H9 (cell line): ENCODE data around the gene SCP2D1. TPM values are rescaled to one million over a fixed set of nuclear protein-coding genes. Genes with fewer than 3 reads are reported as not detected.

ENCODE experiments used
- DNase-seq: peaks from one replicate; pipeline ENCODE4 v3.0.0-alpha.2; 2017
- H2AFZ ChIP-seq: one replicate; pipeline ENCODE4 v1.6.1; 2013; ENCODE audit warnings: mild to moderate bottlenecking, low read length, control low read depth, moderate library complexity
- H2AK5ac ChIP-seq: 2 replicates; pipeline ENCODE4 v1.6.1; 2013; ENCODE audit warnings: low read length, control low read depth, mixed read lengths; ENCODE audit not compliant: insufficient read length
- H2BK120ac ChIP-seq: one replicate; pipeline ENCODE4 v1.6.1; 2013; ENCODE audit warnings: low read depth, mild to moderate bottlenecking, low read length, control low read depth, inconsistent platforms; ENCODE audit not compliant: poor library complexity, severe bottlenecking
- H2BK12ac ChIP-seq: 2 replicates; pipeline ENCODE4 v1.6.1; 2013; ENCODE audit warnings: low read length, control low read depth, mixed read lengths, low read depth; ENCODE audit not compliant: insufficient read length
- H2BK15ac ChIP-seq: 2 replicates; pipeline ENCODE4 v1.6.1; 2013; ENCODE audit warnings: low read depth, low read length, control low read depth
- H2BK20ac ChIP-seq: one replicate; pipeline ENCODE4 v1.6.1; 2013; ENCODE audit warnings: low read depth, mild to moderate bottlenecking, low read length, control low read depth, inconsistent platforms; ENCODE audit not compliant: poor library complexity, severe bottlenecking
- H2BK5ac ChIP-seq: 2 replicates; pipeline ENCODE4 v1.6.1; 2013; ENCODE audit warnings: low read length, control low read depth, mixed read lengths; ENCODE audit not compliant: insufficient read length
- H3K14ac ChIP-seq: 2 replicates; pipeline ENCODE4 v1.6.1; 2013; ENCODE audit warnings: low read length, control low read depth; ENCODE audit not compliant: insufficient read depth
- H3K18ac ChIP-seq: 2 replicates; pipeline ENCODE4 v1.6.1; 2013; ENCODE audit warnings: low read depth, mild to moderate bottlenecking, mixed read lengths, low read length, control low read depth; ENCODE audit not compliant: insufficient read length
- H3K23ac ChIP-seq: 2 replicates; pipeline ENCODE4 v1.6.1; 2013; ENCODE audit warnings: low read length, control low read depth, mixed read lengths, low read depth; ENCODE audit not compliant: insufficient read length
- H3K23me2 ChIP-seq: 2 replicates; pipeline ENCODE4 v1.6.1; 2013; ENCODE audit warnings: low read depth, mild to moderate bottlenecking, mixed read lengths, low read length, control low read depth; ENCODE audit not compliant: insufficient read length, poor library complexity, severe bottlenecking
- H3K27ac ChIP-seq: 2 replicates; pipeline ENCODE4 v1.5.1; 2013; ENCODE audit warnings: low read length, control low read depth, mixed read lengths, low read depth; ENCODE audit not compliant: insufficient read length
- H3K27me3 ChIP-seq: 2 replicates; pipeline ENCODE4 v1.6.1; 2013; ENCODE audit warnings: low read length, control low read depth, inconsistent platforms; ENCODE audit not compliant: insufficient read depth
- H3K4ac ChIP-seq: 2 replicates; pipeline ENCODE4 v1.6.1; 2013; ENCODE audit warnings: low read depth, mild to moderate bottlenecking, control low read depth, inconsistent platforms, low read length, moderate library complexity
- H3K4me1 ChIP-seq: 2 replicates; pipeline ENCODE4 v1.6.1; 2013; ENCODE audit warnings: low read length, control low read depth, inconsistent platforms; ENCODE audit not compliant: insufficient read depth
- H3K4me2 ChIP-seq: 2 replicates; pipeline ENCODE4 v1.6.1; 2013; ENCODE audit warnings: low read length, control low read depth, mixed read lengths; ENCODE audit not compliant: insufficient read length, insufficient read depth
- H3K56ac ChIP-seq: 2 replicates; pipeline ENCODE4 v1.6.1; 2013; ENCODE audit warnings: low read depth, mild to moderate bottlenecking, mixed read lengths, low read length, control low read depth; ENCODE audit not compliant: insufficient read length
- H3K79me1 ChIP-seq: 2 replicates; pipeline ENCODE4 v1.6.1; 2013; ENCODE audit warnings: low read depth, mild to moderate bottlenecking, moderate library complexity, low read length, control low read depth, inconsistent platforms; ENCODE audit not compliant: insufficient read depth, poor library complexity, severe bottlenecking
- H3K79me2 ChIP-seq: 2 replicates; pipeline ENCODE4 v1.6.1; 2013; ENCODE audit warnings: low read length, control low read depth, inconsistent platforms; ENCODE audit not compliant: insufficient read depth
- H3K9ac ChIP-seq: 2 replicates; pipeline ENCODE4 v1.6.1; 2013; ENCODE audit warnings: low read length, control low read depth, mixed read lengths; ENCODE audit not compliant: insufficient read length; ENCODE audit errors: extremely low read depth
- H3K9me3 ChIP-seq: one replicate; pipeline ENCODE4 v1.6.1; 2013; ENCODE audit warnings: low read depth, low read length, inconsistent platforms; ENCODE audit not compliant: control insufficient read depth
- H3T11ph ChIP-seq: one replicate; pipeline ENCODE4 v1.6.1; 2013; ENCODE audit warnings: mild to moderate bottlenecking, low read length, control low read depth, inconsistent platforms
- H4K20me1 ChIP-seq: one replicate; pipeline ENCODE4 v1.6.1; 2013; ENCODE audit not compliant: control insufficient read depth, insufficient read length, insufficient read depth
- H4K5ac ChIP-seq: 2 replicates; pipeline ENCODE4 v1.6.1; 2013; ENCODE audit warnings: low read depth, mild to moderate bottlenecking, mixed read lengths, low read length, control low read depth; ENCODE audit not compliant: insufficient read length
- H4K8ac ChIP-seq: replicated peaks from 2 replicates; pipeline ENCODE4 v1.6.1; 2013; ENCODE audit warnings: low read length, control low read depth, mixed read lengths, low read depth; ENCODE audit not compliant: insufficient read length
- H4K91ac ChIP-seq: 2 replicates; pipeline ENCODE4 v1.6.1; 2013; ENCODE audit warnings: low read depth, mild to moderate bottlenecking, moderate library complexity, mixed read lengths, low read length, control low read depth; ENCODE audit not compliant: insufficient read length
- H3K27ac Mint-ChIP-seq, 3 experiments: 2 replicates in 2 of 3; 3 replicates in 1 of 3; pipeline ENCODE4 v1.8.0; 2020 to 2021; ENCODE audit warnings: mixed read lengths in 3 of 3, mild to moderate bottlenecking in 1 of 3, moderate library complexity in 1 of 3
- H3K27me3 Mint-ChIP-seq: 2 replicates; pipeline ENCODE4 v1.8.0; 2021; ENCODE audit warnings: low read depth, mild to moderate bottlenecking, moderate library complexity, mixed read lengths
- H3K36me3 Mint-ChIP-seq, 3 experiments: 2 replicates in 2 of 3; 3 replicates in 1 of 3; pipeline ENCODE4 v1.8.0; 2020 to 2021; ENCODE audit warnings: low read depth in 3 of 3, mixed read lengths in 3 of 3; ENCODE audit not compliant: insufficient read depth in 1 of 3
- H3K4me1 Mint-ChIP-seq, 2 experiments: 2 replicates each; pipeline ENCODE4 v1.8.0; 2020; ENCODE audit warnings: mixed read lengths in 2 of 2
- H3K4me3 Mint-ChIP-seq, 2 experiments: 2 replicates in 1 of 2; 3 replicates in 1 of 2; pipeline ENCODE4 v1.8.0; 2020 to 2021; ENCODE audit warnings: mild to moderate bottlenecking in 2 of 2, mixed read lengths in 2 of 2, moderate library complexity in 1 of 2
- H3K9me3 Mint-ChIP-seq, 2 experiments: 2 replicates in 1 of 2; 3 replicates in 1 of 2; pipeline ENCODE4 v1.8.0; 2020; ENCODE audit warnings: mild to moderate bottlenecking in 2 of 2, mixed read lengths in 2 of 2, moderate library complexity in 1 of 2
- CTCF ChIP-seq: fragments of 200-600 bp; sonication (generic); conservative IDR thresholded peaks from 3 replicates; pipeline ENCODE4 v1.8.0; 2021; ENCODE audit warnings: antibody characterized with exemption, mild to moderate bottlenecking
- WGBS: extraction: QIAGEN DNeasy Blood & Tissue Kit; methylation state at CpG from one replicate; pipeline ENCODE4 v1.1.7; 2013; ENCODE audit warnings: missing lambda C conversion rate, low lambda C conversion rate, mixed read lengths; ENCODE audit not compliant: insufficient read length; ENCODE audit errors: extremely low coverage; 5-methylcytosine and 5-hydroxymethylcytosine counted together
- total RNA-seq: library from RNA; stranded (reverse); gene quantifications from 2 replicates; pipeline ENCODE4 v1.2.1, GENCODE V29; 2021

SCP2D1 gene
- total RNA-seq, 1 experiment from 2014 or later = not detected

GRCh38 chr20:18767676-18768075, 45.9 kb upstream of the SCP2D1 start:
- Histone ChIP-seq H2AFZ (no peak overlapping the region), H3K4me1 (no peaks in the 10 kb centered on the region), H3K79me1 (no peaks in the 10 kb centered on the region), H4K20me1 (no peaks in the 10 kb centered on the region), H2BK120ac (no peak overlapping the region), H4K5ac (no peak overlapping the region), H3T11ph (no peak overlapping the region), H2BK12ac (no peak overlapping the region), H3K27ac (no peak overlapping the region), H2BK20ac (no peak overlapping the region), H3K56ac (no peak overlapping the region), H3K27me3 (no peaks in the 10 kb centered on the region), H3K9ac (no peak overlapping the region), H4K91ac (no peak overlapping the region), H2BK15ac (no peak overlapping the region), H2AK5ac (no peak overlapping the region), H4K8ac (no peak overlapping the region), H3K14ac (no peak overlapping the region), H3K79me2 (no peaks in the 10 kb centered on the region), H3K9me3 (no peaks in the 10 kb centered on the region), H3K4me2 (no peak overlapping the region), H2BK5ac (no peak overlapping the region), H3K4ac (no peak overlapping the region), H3K23me2 (no peaks in the 10 kb centered on the region), H3K18ac (no peak overlapping the region), H3K23ac (no peak overlapping the region)
- no CpG with 5 or more reads among the region's 5 CpGs for WGBS
- Mint-ChIP-seq H3K27me3 (no peaks in the 10 kb centered on the region; the same call in none of the 2 replicates), H3K36me3 (peaks cover 0 to 10% (median 9%) of the 10 kb centered on the region in 3 experiments; a peak in 4 of 7 replicates), H3K27ac (no peak overlapping the region), H3K4me1 (no peaks in the 10 kb centered on the region), H3K9me3 (no peaks in the 10 kb centered on the region), H3K4me3 (no peak overlapping the region)
- no peak for DNase-seq
- TF ChIP-seq CTCF = no peak
